ENCODE data around the gene TRIM47.

- TF ChIP-seq CTCF (IDR thresholded peaks at IDR 0.05 in 2 of 3, conservative IDR thresholded peaks at IDR 0.05 in 1 of 3; ENCODE audit: borderline replicate concordance in 1 of 3, insufficient read depth in 1 of 3, low read depth in 2 of 3, low read length in 2 of 3) (peak; percentile 70 to 91 (median 87)), JUND (IDR thresholded peaks at IDR 0.05) (no peak), EZH2 (IDR thresholded peaks at IDR 0.05) (no peak), ZNF274 (IDR thresholded peaks at IDR 0.05; ENCODE audit: low read depth, low read length) (no peak), TCF7L2 (IDR thresholded peaks at IDR 0.05; ENCODE audit: borderline replicate concordance, extremely low read depth, insufficient read depth, insufficient read length) (no peak), POLR2A (IDR thresholded peaks at IDR 0.05; ENCODE audit: borderline replicate concordance, extremely low read depth, insufficient read depth, insufficient read length) (no peak), ZBTB33 (IDR thresholded peaks at IDR 0.05; ENCODE audit: extremely low read depth, insufficient replicate concordance, low read length) (no peak)
Measured at GRCh38 chr17:75827308-75828075, 50.9 kb downstream of the TRIM47 start.

All from HCT116 (cell line).